Liver (tissue), 9 donors: ENCODE results near the gene PRSS27. TPM values are rescaled to one million over a fixed set of nuclear protein-coding genes. Genes with fewer than 3 reads are reported as not detected.

Source experiments
- DNase-seq: peaks from one replicate; pipeline ENCODE4 v3.0.0-alpha.2; 2017; ENCODE audit warnings: low spot score
- H3K27ac ChIP-seq, 2 donors: one replicate each; pipeline ENCODE4 v1.7.0; 2013; ENCODE audit warnings: inconsistent platforms in 2 of 2, low read length in 2 of 2, control low read depth in 1 of 2, low read depth in 1 of 2, mild to moderate bottlenecking in 1 of 2
- H3K27me3 ChIP-seq, 4 donors: one replicate each; pipeline versions ENCODE4 v1.6.1 to v1.7.0; 2013; ENCODE audit warnings: low read length in 3 of 4, inconsistent platforms in 1 of 4, mild to moderate bottlenecking in 1 of 4, moderate library complexity in 1 of 4; ENCODE audit not compliant: control insufficient read depth in 4 of 4, insufficient read depth in 4 of 4
- H3K36me3 ChIP-seq, 4 donors: one replicate each; pipeline versions ENCODE4 v1.6.1 to v1.7.0; 2013; ENCODE audit warnings: low read length in 3 of 4, mild to moderate bottlenecking in 3 of 4, low read depth in 1 of 4, moderate library complexity in 1 of 4; ENCODE audit not compliant: control insufficient read depth in 4 of 4, insufficient read depth in 3 of 4
- H3K4me1 ChIP-seq, 4 donors: one replicate each; pipeline versions ENCODE4 v1.6.1 to v1.7.0; 2013; ENCODE audit warnings: low read length in 3 of 4, mild to moderate bottlenecking in 3 of 4, moderate library complexity in 1 of 4; ENCODE audit not compliant: control insufficient read depth in 4 of 4, insufficient read depth in 4 of 4
- H3K4me3 ChIP-seq, 3 donors: one replicate each; pipeline versions ENCODE4 v1.6.1 to v1.7.0; 2013; ENCODE audit warnings: low read length in 3 of 3, control low read depth in 1 of 3, low read depth in 1 of 3, mild to moderate bottlenecking in 1 of 3
- H3K9ac ChIP-seq, 2 donors: one replicate each; pipeline ENCODE4 v1.7.0; 2013; ENCODE audit warnings: low read length in 2 of 2, mild to moderate bottlenecking in 2 of 2, moderate library complexity in 2 of 2, control low read depth in 1 of 2, low read depth in 1 of 2
- H3K9me3 ChIP-seq, 4 donors: one replicate each; pipeline versions ENCODE4 v1.6.1 to v1.7.0; 2013; ENCODE audit warnings: low read length in 3 of 4; ENCODE audit not compliant: control insufficient read depth in 4 of 4
- EGR1 ChIP-seq, 2 donors: IDR thresholded peaks; 2 replicates each; pipeline ENCODE4 v1.6.1; 2016 to 2018; ENCODE audit warnings: antibody characterized with exemption in 2 of 2, low read depth in 2 of 2
- FOXA1 ChIP-seq: IDR thresholded peaks from 2 replicates; pipeline ENCODE4 v1.6.1; 2016; ENCODE audit warnings: antibody characterized with exemption
- FOXA2 ChIP-seq: IDR thresholded peaks from 2 replicates; pipeline ENCODE4 v1.6.1; 2016; ENCODE audit warnings: antibody characterized with exemption
- GABPA ChIP-seq, 2 donors: IDR thresholded peaks in 1 of 2; conservative IDR thresholded peaks in 1 of 2; 2 replicates each; pipeline ENCODE4 v1.6.1; 2016; ENCODE audit warnings: antibody characterized with exemption in 2 of 2, mild to moderate bottlenecking in 1 of 2, moderate library complexity in 1 of 2
- HNF4A ChIP-seq, 2 donors: conservative IDR thresholded peaks; 2 replicates each; pipeline ENCODE4 v1.6.1; 2016; ENCODE audit warnings: antibody characterized with exemption in 2 of 2, mild to moderate bottlenecking in 2 of 2
- HNF4G ChIP-seq: IDR thresholded peaks from 2 replicates; pipeline ENCODE4 v1.6.1; 2016; ENCODE audit warnings: antibody characterized with exemption
- JUND ChIP-seq, 2 donors: IDR thresholded peaks; 2 replicates each; pipeline ENCODE4 v1.6.1; 2016; ENCODE audit warnings: antibody characterized with exemption in 2 of 2
- NR2F2 ChIP-seq: IDR thresholded peaks from 2 replicates; pipeline ENCODE4 v1.6.1; 2016; ENCODE audit warnings: antibody characterized with exemption
- RAD21 ChIP-seq, 2 donors: IDR thresholded peaks; 2 replicates each; pipeline ENCODE4 v1.6.1; 2016; ENCODE audit warnings: antibody characterized with exemption in 2 of 2, mild to moderate bottlenecking in 2 of 2
- SP1 ChIP-seq: IDR thresholded peaks from 2 replicates; pipeline ENCODE4 v1.6.1; 2018; ENCODE audit warnings: antibody characterized with exemption, mild to moderate bottlenecking
- TAF1 ChIP-seq: conservative IDR thresholded peaks from 2 replicates; pipeline ENCODE4 v1.6.1; 2016; ENCODE audit warnings: antibody characterized with exemption, mild to moderate bottlenecking
- YY1 ChIP-seq: IDR thresholded peaks from 2 replicates; pipeline ENCODE4 v1.6.1; 2016; ENCODE audit warnings: antibody characterized with exemption, mild to moderate bottlenecking
- WGBS: extraction: QIAGEN DNeasy Blood & Tissue Kit; methylation state at CpG from one replicate; pipeline ENCODE4 v1.1.7; 2013; 5-methylcytosine and 5-hydroxymethylcytosine counted together
- polyA plus RNA-seq, 2 donors: library from polyadenylated mRNA; stranded (reverse) in 1 of 2; unstranded in 1 of 2; fragments of 200-250 nt in 1 of 2; fragments of >200 nt in 1 of 2; fragmentation: Nextera tagmentation in 1 of 2; extraction: Ambion mirVana in 1 of 2; gene quantifications; one replicate each; pipeline versions ENCODE4 v1.2.1 to v1.2.3, GENCODE V29; 2013 to 2015
- total RNA-seq, 2 donors: library from RNA; depleted of rRNA; stranded (reverse); fragments of >200 nt; gene quantifications; one replicate each; pipeline ENCODE4 v1.2.3, GENCODE V29; 2014
- TF ChIP-seq, protein P1 (sequence below): IDR thresholded peaks from 2 replicates; pipeline ENCODE4 v1.6.1; 2016; ENCODE audit warnings: antibody characterized with exemption, mild to moderate bottlenecking
- TF ChIP-seq, protein P2 (sequence below): IDR thresholded peaks from 2 replicates; pipeline ENCODE4 v1.6.1; 2016; ENCODE audit warnings: antibody characterized with exemption
- TF ChIP-seq, protein P3 (sequence below): IDR thresholded peaks from 2 replicates; pipeline ENCODE4 v1.6.1; 2016; ENCODE audit warnings: antibody characterized with exemption
- TF ChIP-seq, protein P4 (sequence below): IDR thresholded peaks from 2 replicates; pipeline ENCODE4 v1.6.1; 2016; ENCODE audit warnings: antibody characterized with exemption
- TF ChIP-seq, protein P5 (sequence below): fragments of 150-350 bp; IDR thresholded peaks from 2 replicates; pipeline ENCODE4 v1.5.1; 2017; ENCODE audit warnings: improper control_type of control experiment, low read depth, low read length; ENCODE audit not compliant: missing input control
- donor health status: healthy.
- donor health status: healthy.
- donor health status: healthy.
- donor health status: healthy.
- donor health status: healthy.

PRSS27 gene
- total and polyA plus RNA-seq, 4 donors = 0.05 to 1.5 (median 0.22) TPM; not detected in 1

DNA sequence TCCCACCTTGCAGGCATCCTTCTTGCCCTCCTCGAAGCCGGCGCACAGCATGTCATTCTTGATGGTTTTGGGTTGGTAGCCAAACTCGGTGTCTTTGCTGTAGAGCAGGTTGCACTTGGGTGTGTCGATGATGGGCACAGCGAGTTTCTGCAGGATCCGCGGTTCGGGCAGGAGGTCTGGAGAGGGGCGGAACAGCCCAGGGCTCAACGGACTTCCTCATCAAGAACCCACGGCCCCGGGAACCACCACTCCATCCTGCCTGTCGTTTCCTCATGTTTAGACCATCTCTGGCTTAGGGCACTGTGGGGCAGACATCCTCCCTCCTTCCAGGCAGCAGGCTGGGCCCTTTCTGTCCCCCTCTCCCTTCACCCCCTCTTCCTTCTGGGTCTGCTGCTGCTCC lies 6.5 kb downstream of the PRSS27 start (continued):
- TF ChIP-seq, protein P1, sequence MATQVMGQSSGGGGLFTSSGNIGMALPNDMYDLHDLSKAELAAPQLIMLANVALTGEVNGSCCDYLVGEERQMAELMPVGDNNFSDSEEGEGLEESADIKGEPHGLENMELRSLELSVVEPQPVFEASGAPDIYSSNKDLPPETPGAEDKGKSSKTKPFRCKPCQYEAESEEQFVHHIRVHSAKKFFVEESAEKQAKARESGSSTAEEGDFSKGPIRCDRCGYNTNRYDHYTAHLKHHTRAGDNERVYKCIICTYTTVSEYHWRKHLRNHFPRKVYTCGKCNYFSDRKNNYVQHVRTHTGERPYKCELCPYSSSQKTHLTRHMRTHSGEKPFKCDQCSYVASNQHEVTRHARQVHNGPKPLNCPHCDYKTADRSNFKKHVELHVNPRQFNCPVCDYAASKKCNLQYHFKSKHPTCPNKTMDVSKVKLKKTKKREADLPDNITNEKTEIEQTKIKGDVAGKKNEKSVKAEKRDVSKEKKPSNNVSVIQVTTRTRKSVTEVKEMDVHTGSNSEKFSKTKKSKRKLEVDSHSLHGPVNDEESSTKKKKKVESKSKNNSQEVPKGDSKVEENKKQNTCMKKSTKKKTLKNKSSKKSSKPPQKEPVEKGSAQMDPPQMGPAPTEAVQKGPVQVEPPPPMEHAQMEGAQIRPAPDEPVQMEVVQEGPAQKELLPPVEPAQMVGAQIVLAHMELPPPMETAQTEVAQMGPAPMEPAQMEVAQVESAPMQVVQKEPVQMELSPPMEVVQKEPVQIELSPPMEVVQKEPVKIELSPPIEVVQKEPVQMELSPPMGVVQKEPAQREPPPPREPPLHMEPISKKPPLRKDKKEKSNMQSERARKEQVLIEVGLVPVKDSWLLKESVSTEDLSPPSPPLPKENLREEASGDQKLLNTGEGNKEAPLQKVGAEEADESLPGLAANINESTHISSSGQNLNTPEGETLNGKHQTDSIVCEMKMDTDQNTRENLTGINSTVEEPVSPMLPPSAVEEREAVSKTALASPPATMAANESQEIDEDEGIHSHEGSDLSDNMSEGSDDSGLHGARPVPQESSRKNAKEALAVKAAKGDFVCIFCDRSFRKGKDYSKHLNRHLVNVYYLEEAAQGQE = no peak
- TF ChIP-seq, protein P2, sequence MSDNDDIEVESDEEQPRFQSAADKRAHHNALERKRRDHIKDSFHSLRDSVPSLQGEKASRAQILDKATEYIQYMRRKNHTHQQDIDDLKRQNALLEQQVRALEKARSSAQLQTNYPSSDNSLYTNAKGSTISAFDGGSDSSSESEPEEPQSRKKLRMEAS = no peak

DNA sequence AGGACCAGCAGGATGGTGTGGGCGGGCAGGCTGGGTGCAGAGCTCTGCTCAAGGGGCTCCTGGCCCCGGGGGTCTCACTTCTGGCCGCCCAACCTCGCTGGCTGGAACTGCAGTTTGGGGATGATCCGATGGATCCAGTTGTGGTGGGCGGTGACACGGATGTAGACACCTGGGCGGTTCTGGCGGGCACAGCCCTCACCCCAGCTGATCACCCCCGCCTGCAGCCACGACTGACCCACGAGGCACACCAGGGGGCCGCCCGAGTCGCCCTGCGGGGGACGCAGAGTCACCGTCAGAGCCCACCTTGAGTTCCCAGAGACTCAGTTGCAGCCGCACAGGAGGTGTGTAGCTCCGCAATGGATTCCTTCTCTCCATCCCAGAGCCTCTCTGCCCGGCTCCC lies 7.5 kb downstream of the PRSS27 start:
- H3K27me3 ChIP-seq = no peaks in the 10 kb centered on the region
- H3K36me3 ChIP-seq = peaks cover 3 to 16% (median 9%) of the 10 kb centered on the region in 4 donors
- no peak overlapping the region for H3K9ac ChIP-seq
- no peak overlapping the region for H3K27ac ChIP-seq
- TF ChIP-seq HNF4A (conservative IDR thresholded peaks at IDR 0.05) (no peak), RAD21 (IDR thresholded peaks at IDR 0.05) (no peak), EGR1 (IDR thresholded peaks at IDR 0.05; ENCODE audit: low read depth in 2 of 2) (no peak)
- H3K4me1 ChIP-seq = no peaks in the 10 kb centered on the region
- no peak for DNase-seq
- no peak overlapping the region for H3K4me3 ChIP-seq
- no peaks in the 10 kb centered on the region for H3K9me3 ChIP-seq
- 84% methylated on average over 21 of the region's 21 CpGs for WGBS

DNA sequence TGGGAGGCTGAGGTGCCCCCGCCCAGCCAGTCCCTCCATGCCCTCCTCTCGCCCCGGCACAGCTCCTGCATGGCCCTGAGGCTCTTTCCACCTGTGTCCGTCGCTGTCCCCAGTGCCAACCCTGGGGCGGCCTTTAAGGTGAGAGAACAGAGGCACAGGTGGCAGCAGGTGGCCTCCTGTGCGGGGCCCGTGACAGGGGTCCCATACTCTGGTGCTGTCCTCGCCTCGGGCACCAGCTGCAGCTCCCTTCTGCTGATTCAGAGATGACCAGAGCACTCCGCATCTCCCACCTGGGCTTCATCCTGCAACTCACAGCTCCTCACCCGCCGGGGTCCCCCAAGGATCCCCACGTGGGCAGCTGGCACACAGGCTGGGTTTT lies 8.0 kb downstream of the PRSS27 start:
- H3K27ac ChIP-seq = no peak overlapping the region
- H3K27me3 ChIP-seq = no peaks in the 10 kb centered on the region
- no peak overlapping the region for H3K4me3 ChIP-seq
- no peak for DNase-seq
- 76% methylated on average over 14 of the region's 14 CpGs for WGBS
- H3K36me3 ChIP-seq = peaks cover 7 to 21% (median 12%) of the 10 kb centered on the region in 4 donors
- H3K9me3 ChIP-seq = no peaks in the 10 kb centered on the region
- H3K9ac ChIP-seq = no peak overlapping the region
- H3K4me1 ChIP-seq = no peaks in the 10 kb centered on the region
- TF ChIP-seq, protein P3, sequence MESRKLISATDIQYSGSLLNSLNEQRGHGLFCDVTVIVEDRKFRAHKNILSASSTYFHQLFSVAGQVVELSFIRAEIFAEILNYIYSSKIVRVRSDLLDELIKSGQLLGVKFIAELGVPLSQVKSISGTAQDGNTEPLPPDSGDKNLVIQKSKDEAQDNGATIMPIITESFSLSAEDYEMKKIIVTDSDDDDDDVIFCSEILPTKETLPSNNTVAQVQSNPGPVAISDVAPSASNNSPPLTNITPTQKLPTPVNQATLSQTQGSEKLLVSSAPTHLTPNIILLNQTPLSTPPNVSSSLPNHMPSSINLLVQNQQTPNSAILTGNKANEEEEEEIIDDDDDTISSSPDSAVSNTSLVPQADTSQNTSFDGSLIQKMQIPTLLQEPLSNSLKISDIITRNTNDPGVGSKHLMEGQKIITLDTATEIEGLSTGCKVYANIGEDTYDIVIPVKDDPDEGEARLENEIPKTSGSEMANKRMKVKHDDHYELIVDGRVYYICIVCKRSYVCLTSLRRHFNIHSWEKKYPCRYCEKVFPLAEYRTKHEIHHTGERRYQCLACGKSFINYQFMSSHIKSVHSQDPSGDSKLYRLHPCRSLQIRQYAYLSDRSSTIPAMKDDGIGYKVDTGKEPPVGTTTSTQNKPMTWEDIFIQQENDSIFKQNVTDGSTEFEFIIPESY = no peak
- TF ChIP-seq, protein P1 = no peak
- TF ChIP-seq TAF1 (no peak), HNF4G (no peak), NR2F2 (no peak), FOXA2 (no peak), SP1 (no peak), YY1 (no peak), FOXA1 (no peak), RAD21 (IDR thresholded peaks at IDR 0.05) (no peak), GABPA (IDR thresholded peaks at IDR 0.05 in 1 of 2, conservative IDR thresholded peaks at IDR 0.05 in 1 of 2) (no peak), JUND (IDR thresholded peaks at IDR 0.05) (no peak), HNF4A (conservative IDR thresholded peaks at IDR 0.05) (no peak)
- TF ChIP-seq, protein P4, sequence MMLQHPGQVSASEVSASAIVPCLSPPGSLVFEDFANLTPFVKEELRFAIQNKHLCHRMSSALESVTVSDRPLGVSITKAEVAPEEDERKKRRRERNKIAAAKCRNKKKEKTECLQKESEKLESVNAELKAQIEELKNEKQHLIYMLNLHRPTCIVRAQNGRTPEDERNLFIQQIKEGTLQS = no peak
- TF ChIP-seq, protein P5, sequence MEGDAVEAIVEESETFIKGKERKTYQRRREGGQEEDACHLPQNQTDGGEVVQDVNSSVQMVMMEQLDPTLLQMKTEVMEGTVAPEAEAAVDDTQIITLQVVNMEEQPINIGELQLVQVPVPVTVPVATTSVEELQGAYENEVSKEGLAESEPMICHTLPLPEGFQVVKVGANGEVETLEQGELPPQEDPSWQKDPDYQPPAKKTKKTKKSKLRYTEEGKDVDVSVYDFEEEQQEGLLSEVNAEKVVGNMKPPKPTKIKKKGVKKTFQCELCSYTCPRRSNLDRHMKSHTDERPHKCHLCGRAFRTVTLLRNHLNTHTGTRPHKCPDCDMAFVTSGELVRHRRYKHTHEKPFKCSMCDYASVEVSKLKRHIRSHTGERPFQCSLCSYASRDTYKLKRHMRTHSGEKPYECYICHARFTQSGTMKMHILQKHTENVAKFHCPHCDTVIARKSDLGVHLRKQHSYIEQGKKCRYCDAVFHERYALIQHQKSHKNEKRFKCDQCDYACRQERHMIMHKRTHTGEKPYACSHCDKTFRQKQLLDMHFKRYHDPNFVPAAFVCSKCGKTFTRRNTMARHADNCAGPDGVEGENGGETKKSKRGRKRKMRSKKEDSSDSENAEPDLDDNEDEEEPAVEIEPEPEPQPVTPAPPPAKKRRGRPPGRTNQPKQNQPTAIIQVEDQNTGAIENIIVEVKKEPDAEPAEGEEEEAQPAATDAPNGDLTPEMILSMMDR = no peak
